ENCODE data around the gene FRMD3.

DNA sequence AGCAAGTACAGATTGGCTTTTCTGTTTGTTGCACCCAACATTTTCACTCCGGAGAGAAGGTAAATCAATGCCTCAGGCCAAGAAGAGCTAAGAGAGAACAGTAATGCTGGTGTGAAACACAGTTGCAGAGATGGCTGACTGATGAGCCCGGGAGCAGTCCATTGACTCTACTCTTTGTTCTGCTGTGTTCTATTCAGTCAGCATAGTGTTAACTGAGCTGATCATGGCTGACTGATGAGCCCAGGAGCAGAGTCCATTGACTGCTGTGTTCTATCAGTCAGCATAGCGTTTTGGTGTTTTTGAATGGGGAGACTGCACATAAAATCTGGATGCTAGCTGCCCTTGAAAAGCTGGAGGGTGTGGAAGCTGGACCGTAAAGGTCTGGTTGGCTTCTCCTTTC is 141.4 kb downstream of the FRMD3 start:
- TF ChIP-seq, protein P1, sequence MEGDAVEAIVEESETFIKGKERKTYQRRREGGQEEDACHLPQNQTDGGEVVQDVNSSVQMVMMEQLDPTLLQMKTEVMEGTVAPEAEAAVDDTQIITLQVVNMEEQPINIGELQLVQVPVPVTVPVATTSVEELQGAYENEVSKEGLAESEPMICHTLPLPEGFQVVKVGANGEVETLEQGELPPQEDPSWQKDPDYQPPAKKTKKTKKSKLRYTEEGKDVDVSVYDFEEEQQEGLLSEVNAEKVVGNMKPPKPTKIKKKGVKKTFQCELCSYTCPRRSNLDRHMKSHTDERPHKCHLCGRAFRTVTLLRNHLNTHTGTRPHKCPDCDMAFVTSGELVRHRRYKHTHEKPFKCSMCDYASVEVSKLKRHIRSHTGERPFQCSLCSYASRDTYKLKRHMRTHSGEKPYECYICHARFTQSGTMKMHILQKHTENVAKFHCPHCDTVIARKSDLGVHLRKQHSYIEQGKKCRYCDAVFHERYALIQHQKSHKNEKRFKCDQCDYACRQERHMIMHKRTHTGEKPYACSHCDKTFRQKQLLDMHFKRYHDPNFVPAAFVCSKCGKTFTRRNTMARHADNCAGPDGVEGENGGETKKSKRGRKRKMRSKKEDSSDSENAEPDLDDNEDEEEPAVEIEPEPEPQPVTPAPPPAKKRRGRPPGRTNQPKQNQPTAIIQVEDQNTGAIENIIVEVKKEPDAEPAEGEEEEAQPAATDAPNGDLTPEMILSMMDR (conservative IDR thresholded peaks at IDR 0.05; ENCODE audit: low read length) = no peak
- no peak for TF ChIP-seq EZH2phosphoT487 (IDR thresholded peaks at IDR 0.05; ENCODE audit: borderline replicate concordance)
